HG02759 (cell line): ENCODE results near the gene HOGA1.

ENCODE experiments used
- ATAC-seq: cut with Tn5 transposase; IDR thresholded peaks from one replicate; pipeline ENCODE4 v1.9.1; 2021; ENCODE audit warnings: mild to moderate bottlenecking, moderate library complexity; ENCODE audit not compliant: unreplicated experiment

HOGA1 gene

GRCh38 chr10:97578171-97578844 is 5.9 kb upstream of the HOGA1 start:
- ATAC-seq = no peak

GRCh38 chr10:97580421-97581367 is 3.5 kb upstream of the HOGA1 start:
- ATAC-seq = no peak

DNA sequence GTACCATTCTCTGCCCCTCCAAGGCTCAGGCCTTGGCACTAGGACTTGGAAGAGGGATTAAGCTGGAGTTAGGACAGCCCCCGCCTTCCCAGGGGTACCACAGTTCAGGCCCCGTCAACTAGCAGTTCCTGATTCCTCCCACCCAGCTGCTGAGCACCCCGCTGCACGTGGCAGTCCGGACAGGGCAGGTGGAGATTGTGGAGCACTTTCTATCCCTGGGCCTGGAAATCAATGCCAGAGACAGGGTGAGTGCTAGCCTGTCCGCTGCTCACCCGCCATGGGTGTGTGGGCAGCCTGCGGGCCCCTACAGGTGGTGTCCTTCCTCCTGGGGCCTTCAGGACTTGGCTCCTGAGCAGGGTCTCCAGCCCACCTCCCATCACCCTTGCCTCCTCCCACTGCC is 2.0 kb upstream of the HOGA1 start:
- ATAC-seq = no peak

- no peak for ATAC-seq
These were observed 713 bp upstream of the HOGA1 start for GRCh38 chr10:97583476-97583875.

DNA sequence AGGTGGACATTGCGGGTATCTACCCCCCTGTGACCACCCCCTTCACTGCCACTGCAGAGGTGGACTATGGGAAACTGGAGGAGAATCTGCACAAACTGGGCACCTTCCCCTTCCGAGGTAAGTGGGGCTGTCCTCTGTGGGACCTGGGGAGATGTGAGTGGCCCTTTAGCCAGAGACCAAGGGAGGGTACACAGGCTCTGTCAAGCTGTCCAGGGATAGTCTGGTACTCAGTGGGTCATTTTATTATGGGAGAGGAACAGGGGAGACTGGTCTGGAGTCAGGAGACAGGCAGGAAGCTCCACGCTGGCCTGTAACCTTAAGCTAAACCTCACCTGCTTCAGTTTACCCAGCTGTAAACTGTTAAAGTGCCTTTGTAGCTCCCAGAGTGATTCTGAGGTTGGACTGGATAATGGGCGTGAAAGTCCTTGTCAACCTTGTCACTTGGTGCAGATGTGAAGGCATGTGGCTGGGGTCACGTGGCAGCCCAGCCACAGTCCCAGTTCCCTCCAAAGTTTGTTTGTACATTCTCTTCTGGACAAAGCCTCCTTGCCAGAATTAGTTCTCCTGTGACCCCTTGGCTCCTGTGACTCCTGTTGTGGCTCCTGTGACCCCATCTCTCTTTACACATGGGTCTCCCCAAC is 729 bp downstream of the HOGA1 start:
- ATAC-seq = no peak

DNA sequence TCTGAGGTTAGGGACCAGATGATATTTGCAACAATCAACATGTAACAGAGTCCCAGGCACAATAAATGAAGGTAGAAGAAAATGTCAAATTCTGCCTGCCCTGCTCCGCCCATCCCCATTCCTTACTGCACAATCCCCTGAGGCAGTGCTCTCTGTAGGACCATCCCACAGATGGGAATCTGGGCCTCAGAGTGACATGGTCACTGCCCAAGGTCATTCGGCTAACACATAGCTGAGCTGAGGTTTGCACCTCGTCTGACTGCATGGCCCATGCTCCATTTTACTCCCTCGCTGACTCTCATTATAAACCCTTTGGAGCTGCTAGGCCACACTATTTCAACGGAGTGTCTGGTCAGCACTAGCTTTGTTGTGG is 1.2 kb downstream of the HOGA1 start:
- no peak for ATAC-seq

GRCh38 chr10:97587183-97587582 is 3.0 kb downstream of the HOGA1 start:
- ATAC-seq = no peak

GRCh38 chr10:97589479-97589878 is 5.3 kb downstream of the HOGA1 start, which contains the start of gene C10orf62:
Gene C10orf62 (plus strand): TSS chr10:97589721. CDS start chr10:97589898, 177 bp downstream.
- ATAC-seq = no peak

- no peak for ATAC-seq
These were observed 6.0 kb downstream of the HOGA1 start for GRCh38 chr10:97590082-97590747.

GRCh38 chr10:97590748-97591495 is 6.7 kb downstream of the HOGA1 start:
- ATAC-seq = no peak

DNA sequence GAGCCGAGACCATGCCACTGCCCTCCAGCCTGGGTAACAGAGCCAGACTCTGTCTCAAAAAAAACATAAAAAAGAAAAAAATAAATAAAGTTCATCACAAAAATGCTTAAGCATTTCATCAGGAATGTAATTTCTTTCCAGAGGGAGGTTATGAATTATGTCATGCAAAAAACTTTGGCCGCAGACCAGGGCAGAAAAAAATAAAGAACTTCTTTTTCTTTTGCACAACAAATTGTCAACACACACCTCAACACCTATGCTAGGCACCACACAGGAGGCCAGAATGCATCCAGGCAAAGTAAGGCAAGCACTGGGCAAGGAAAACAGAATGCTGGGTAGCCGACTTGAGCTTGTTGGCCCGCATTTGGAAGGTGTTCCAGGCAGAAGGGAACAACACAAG is 9.2 kb downstream of the HOGA1 start:
- no peak for ATAC-seq

- no peak for ATAC-seq
These were observed 12.2 kb downstream of the HOGA1 start for GRCh38 chr10:97596101-97597082.

- no peak for ATAC-seq
These were observed 13.6 kb downstream of the HOGA1 start for GRCh38 chr10:97597778-97598177.

DNA sequence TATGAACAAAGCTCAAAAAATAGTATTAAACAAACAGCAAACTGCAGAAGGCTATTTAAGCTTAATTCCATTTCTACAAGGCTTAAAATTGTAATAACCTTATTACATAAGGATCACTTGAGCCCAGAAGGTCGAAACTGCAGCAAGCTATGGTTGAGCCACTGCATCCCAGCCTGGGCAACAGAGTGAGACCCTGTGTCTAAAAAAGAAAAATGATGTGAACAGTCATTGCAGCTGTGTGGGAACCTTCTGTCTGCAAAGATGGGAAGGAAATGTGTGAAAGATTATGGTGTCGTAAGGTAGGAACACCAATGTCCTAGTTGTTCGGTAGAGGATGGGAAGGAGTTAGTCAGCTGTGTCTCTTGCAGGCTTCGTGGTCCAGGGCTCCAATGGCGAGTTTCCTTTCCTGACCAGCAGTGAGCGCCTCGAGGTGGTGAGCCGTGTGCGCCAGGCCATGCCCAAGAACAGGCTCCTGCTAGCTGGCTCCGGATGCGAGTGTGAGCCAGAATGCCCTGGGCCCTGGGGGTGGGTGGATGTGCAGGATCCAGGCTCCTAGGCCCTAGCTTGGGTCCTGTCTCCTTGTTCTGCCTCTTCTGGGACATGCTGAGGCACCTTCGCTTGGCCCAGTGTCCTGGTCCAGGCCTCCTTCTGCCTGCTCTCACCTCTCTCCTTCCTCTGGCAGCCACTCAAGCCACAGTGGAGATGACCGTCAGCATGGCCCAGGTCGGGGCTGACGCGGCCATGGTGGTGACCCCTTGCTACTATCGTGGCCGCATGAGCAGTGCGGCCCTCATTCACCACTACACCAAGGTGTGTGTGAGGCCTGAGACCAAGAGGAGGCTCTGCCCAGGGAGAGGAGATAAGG is 14.4 kb downstream of the HOGA1 start:
- no peak for ATAC-seq

- ATAC-seq = no peak
These were observed 15.1 kb downstream of the HOGA1 start for GRCh38 chr10:97599272-97599619.

DNA sequence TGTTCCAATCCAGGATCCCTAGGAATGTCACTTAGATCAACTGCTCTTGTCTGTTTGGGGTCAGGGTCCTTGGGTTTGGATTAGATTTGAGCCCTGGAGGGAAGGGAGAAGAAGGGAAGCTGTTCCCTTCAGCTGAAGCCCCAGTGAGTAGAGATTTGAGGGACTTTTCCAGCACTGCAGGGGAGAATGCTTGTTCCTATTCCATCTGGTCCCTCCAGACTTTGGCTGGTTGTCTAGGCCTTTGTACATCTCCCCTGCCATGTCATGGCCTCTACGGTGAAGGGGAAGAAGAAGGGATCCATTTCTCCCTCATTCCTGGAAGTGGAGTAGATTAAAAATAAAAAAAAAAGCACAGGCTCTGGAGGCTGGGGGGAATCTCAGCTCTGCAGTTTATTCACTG is 16.4 kb downstream of the HOGA1 start:
- no peak for ATAC-seq

DNA sequence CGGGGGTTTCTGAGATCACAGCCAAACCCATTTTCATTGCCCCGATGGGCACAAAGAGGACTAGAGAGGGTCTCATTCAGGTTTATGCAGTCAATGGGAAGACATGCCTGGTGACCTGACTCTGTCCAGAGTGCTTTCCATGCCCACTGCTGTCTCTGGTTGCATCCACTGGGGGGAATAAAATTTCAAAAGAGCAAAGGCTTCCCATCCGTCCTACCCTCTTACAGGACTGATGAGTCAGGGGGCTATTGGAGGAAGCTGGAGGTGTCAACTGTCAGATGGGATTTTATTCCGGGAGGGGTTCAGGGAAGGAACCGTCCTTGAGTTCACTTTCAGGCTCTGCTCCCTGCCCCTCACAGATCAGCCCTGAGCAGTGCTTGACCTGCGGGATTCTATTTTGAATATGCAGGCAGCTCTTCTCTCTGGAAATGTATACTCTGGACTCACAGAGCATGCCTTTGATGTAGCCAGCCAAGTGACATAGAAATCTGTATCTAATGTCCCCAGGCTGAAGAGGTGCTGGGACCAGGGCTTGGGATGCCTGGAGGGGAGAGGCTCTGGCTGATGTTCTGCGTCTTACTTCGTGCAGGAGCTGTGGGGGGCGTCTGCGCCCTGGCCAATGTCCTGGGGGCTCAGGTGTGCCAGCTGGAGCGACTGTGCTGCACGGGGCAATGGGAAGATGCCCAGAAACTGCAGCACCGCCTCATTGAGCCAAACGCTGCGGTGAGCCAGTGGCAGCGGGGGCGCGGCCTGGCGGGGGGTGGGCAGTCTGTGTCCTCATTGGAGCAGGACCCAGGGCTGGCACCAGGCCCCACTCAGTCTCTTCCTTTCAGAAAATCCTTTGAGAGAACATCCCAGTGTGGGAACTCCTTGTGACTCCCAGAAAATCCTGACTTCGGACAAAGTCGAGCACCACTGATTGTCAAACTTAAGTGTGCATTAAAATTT is 17.4 kb downstream of the HOGA1 start:
- no peak for ATAC-seq
